ENCODE results near the gene DTX2. TPM values are rescaled to one million over a fixed set of nuclear protein-coding genes. Genes with fewer than 3 reads are reported as not detected.
"Not testable (repeated sequence)": the region's sequence is repeated elsewhere in the genome, so short reads cannot be mapped to it uniquely, and the experiment has no call there.

Gene DTX2
- polyA plus RNA-seq, 2 donors, result 46.2 to 171 TPM

GRCh38 chr7:76509931-76510877 is 48.7 kb downstream of the DTX2 start, which contains the start of gene UPK3B:
Gene UPK3B, plus strand, starts transcription at chr7:76510552. Its CDS starts 101 bp downstream, at chr7:76510653.
- Histone ChIP-seq H3K36me3 (ENCODE audit: control insufficient read depth in 2 of 2, insufficient read depth in 2 of 2, low read length in 1 of 2) (peaks cover under 1 to 12% of the 10 kb centered on the region in 2 donors), H3K4me1 (ENCODE audit: control insufficient read depth in 2 of 2, insufficient read depth in 2 of 2, low read length in 1 of 2) (peaks cover 0 to 11% of the 10 kb centered on the region in 2 donors), H3K9me3 (ENCODE audit: control insufficient read depth in 2 of 2, insufficient read depth in 1 of 2, low read depth in 1 of 2, low read length in 1 of 2) (no peaks in the 10 kb centered on the region), H3K27me3 (ENCODE audit: control insufficient read depth in 1 of 2, insufficient read depth in 2 of 2, low read length in 2 of 2) (no peaks in the 10 kb centered on the region), H3K4me3 (ENCODE audit: low read depth in 1 of 2, low read length in 2 of 2) (peak within 1 kb of the TSS; percentile 26 to 32), H3K27ac (ENCODE audit: low read depth in 2 of 2, low read length in 1 of 2) (peak within 1 kb of the TSS; percentile 58 to 63)
- WGBS, 2 donors, result 36 to 37% methylated on average over 20 of the region's 20 CpGs

- peaks cover 0 to 11% of the 10 kb centered on the region in 2 donors for H3K4me1 ChIP-seq (ENCODE audit: control insufficient read depth in 2 of 2, insufficient read depth in 2 of 2, low read length in 1 of 2)
- H3K27ac ChIP-seq (ENCODE audit: low read depth in 2 of 2, low read length in 1 of 2); H3K27me3 ChIP-seq (ENCODE audit: control insufficient read depth in 1 of 2, insufficient read depth in 2 of 2, low read length in 2 of 2); H3K9me3 ChIP-seq (ENCODE audit: control insufficient read depth in 2 of 2, insufficient read depth in 1 of 2, low read depth in 1 of 2, low read length in 1 of 2); H3K4me3 ChIP-seq (ENCODE audit: low read depth in 1 of 2, low read length in 2 of 2); H3K36me3 ChIP-seq (ENCODE audit: control insufficient read depth in 2 of 2, insufficient read depth in 2 of 2, low read length in 1 of 2): not testable (repeated sequence)
- WGBS, 2 donors, result 66 to 78% methylated on average over 9 to 17 of the region's 24 CpGs
Observed at GRCh38 chr7:76511200-76511910, 49.8 kb downstream of the DTX2 start.

DNA sequence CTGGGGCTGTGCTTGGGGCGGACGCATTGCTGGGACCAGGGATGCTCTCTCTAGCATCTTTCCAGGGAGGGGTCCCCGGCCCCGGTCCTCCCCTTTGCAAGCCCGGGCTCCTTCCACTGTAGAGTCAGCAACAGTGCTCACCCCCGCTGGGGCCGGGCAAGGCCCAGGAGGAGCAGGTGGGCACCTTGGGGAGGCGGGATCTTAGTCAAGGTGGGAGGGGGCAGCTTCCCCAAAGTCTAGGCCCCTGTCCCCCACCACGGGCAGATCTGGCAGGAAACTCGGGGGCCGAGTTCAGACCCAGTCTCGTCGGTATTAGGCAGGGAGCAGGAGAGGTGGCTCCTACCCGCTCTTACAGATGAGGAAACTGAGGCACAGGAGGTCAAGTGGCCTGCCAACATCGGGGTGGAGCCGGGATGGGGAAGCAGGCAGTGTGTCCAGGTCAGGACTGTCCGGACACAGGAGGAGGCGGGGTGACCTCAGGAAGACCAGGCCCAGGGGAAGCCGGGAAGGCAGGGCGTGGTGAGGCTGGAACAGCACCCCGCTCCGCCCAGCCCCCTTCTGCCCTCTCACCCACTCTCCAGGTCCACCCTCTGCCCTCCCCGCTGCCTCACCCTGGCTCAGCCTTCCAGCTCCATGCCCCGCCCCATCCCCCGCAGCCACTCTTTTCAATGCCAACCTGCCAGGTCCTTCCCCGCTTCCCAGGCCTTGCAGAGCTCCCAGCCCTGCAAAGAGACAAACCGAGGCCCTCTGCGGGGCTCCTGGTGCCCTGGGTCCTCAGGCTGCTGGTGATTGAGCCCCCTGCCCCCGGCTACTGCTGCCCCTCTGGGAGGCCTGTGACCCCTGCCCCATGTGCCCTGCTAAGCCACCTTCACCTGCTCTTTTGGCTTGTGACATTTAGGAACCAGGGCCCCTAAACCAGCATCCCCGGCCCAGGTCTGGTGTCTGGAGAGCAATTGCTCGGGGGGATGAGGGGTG is 50.7 kb downstream of the DTX2 start:
- H3K27ac ChIP-seq (ENCODE audit: low read depth in 2 of 2, low read length in 1 of 2); H3K9me3 ChIP-seq (ENCODE audit: control insufficient read depth in 2 of 2, insufficient read depth in 1 of 2, low read depth in 1 of 2, low read length in 1 of 2); H3K36me3 ChIP-seq (ENCODE audit: control insufficient read depth in 2 of 2, insufficient read depth in 2 of 2, low read length in 1 of 2); H3K4me3 ChIP-seq (ENCODE audit: low read depth in 1 of 2, low read length in 2 of 2); H3K27me3 ChIP-seq (ENCODE audit: control insufficient read depth in 1 of 2, insufficient read depth in 2 of 2, low read length in 2 of 2): not testable (repeated sequence)
- whole genome bisulfite sequencing, 2 donors, result 63 to 80% methylated on average over 3 to 16 of the region's 31 CpGs
- H3K4me1 ChIP-seq (ENCODE audit: control insufficient read depth in 2 of 2, insufficient read depth in 2 of 2, low read length in 1 of 2), result peaks cover 0 to 11% of the 10 kb centered on the region in 2 donors

DNA sequence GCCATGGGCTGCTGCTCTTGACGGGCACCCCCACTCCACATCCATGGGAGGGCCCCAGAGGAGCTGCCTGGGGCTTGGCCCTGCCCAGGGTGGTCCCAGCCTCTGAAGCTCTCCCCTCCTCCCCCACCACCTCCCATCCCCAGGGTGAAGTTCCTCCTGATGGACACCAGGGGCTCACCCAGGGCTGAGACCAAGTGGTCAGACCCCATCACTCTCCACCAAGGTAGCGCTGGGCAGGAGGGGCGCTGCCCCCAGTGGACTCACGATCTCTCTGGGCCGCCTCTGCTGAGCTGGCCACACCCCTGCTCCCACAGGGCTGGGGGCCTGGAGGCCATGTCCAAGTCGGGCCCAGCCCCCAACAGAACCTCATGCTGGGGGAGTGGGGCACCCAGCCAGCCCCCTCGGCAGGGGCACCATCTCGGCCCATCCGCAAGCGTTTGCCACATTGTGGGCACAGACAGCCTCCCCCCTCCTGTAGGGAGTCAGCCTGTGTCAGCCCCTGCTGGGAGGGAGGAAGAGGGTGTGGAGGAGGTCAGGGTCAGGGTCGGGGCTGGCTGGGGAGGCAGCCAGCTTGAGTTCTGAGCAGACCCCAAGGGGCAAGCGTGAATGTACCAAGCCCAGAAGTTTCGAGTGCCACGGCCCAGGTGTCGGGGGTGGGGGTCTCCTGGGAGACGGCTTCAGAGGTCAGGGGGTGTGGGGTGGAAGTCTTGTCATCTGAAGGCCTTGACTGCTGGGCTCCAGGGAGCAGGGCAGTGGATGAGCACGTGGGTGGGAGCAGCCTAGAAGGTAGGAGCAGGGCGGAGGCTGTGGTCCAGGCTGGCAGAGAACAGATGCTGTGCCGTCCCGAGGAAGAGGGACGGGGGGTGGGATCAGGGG is 51.7 kb downstream of the DTX2 start:
- Histone ChIP-seq H3K9me3 (ENCODE audit: control insufficient read depth in 2 of 2, insufficient read depth in 1 of 2, low read depth in 1 of 2, low read length in 1 of 2) (no peaks in the 10 kb centered on the region), H3K27ac (ENCODE audit: low read depth in 2 of 2, low read length in 1 of 2) (peak overlapping the region in 1 of 2 donors; percentile 18), H3K4me1 (ENCODE audit: control insufficient read depth in 2 of 2, insufficient read depth in 2 of 2, low read length in 1 of 2) (peaks cover 0 to 11% of the 10 kb centered on the region in 2 donors), H3K4me3 (ENCODE audit: low read depth in 1 of 2, low read length in 2 of 2) (no peak overlapping the region), H3K36me3 (ENCODE audit: control insufficient read depth in 2 of 2, insufficient read depth in 2 of 2, low read length in 1 of 2) (peaks cover 0 to 2% of the 10 kb centered on the region in 2 donors), H3K27me3 (ENCODE audit: control insufficient read depth in 1 of 2, insufficient read depth in 2 of 2, low read length in 2 of 2) (no peaks in the 10 kb centered on the region)
- 50 to 56% methylated on average over 21 of the region's 21 CpGs for WGBS, 2 donors

DNA sequence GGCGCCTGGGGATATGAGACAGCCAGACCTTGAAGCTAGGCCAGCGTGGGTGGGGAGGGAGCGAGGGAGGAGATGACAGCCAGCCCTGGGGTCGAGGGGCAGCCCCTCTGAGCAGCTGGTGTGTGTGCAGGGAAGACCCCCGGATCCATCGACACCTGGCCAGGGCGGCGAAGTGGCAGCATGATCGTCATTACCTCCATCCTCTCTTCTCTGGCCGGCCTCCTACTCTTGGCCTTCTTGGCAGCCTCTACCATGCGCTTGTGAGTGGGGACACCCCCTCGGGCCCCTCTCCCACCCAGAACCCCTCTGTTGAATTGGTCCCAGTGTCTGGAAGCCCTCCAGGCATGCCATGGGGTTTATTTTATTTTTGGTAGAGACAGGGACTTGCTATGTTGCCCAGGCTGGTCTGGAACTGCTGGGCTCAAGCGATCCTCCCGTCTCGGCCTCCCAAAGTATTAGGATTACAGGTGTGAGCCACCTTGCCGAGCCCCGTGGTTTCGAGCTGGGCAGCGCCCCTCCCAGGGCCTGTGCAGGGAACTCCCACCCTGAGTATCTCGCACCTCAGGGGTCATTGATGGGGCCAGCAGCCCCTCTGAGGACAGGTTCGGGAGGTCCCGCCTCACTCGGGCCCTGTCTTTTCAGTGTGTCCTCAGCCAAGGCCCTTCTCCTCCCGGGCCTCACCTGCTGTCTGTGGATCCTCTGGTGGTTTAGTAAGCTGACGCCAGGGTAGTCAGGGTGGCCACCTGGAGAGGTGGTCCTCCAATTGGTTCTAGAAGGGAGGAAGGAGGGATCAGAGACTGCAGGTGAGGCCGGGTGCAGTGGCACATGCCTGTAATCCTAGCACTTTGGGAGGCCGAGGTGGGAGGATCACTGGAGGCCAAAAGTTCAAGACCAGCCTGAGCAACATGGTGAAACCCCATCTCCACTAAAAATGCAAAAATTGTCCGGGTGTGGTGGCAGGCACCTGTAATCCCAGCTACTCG is 52.6 kb downstream of the DTX2 start:
- H3K27me3 ChIP-seq (ENCODE audit: control insufficient read depth in 1 of 2, insufficient read depth in 2 of 2, low read length in 2 of 2), result no peaks in the 10 kb centered on the region
- H3K27ac ChIP-seq (ENCODE audit: low read depth in 2 of 2, low read length in 1 of 2), result no peak overlapping the region
- WGBS, 2 donors, result 86 to 88% methylated on average over 28 to 29 of the region's 29 CpGs
- peaks cover 0 to 11% of the 10 kb centered on the region in 2 donors for H3K4me1 ChIP-seq (ENCODE audit: control insufficient read depth in 2 of 2, insufficient read depth in 2 of 2, low read length in 1 of 2)
- no peak overlapping the region for H3K4me3 ChIP-seq (ENCODE audit: low read depth in 1 of 2, low read length in 2 of 2)
- no peaks in the 10 kb centered on the region for H3K9me3 ChIP-seq (ENCODE audit: control insufficient read depth in 2 of 2, insufficient read depth in 1 of 2, low read depth in 1 of 2, low read length in 1 of 2)
- peaks cover 0 to 2% of the 10 kb centered on the region in 2 donors for H3K36me3 ChIP-seq (ENCODE audit: control insufficient read depth in 2 of 2, insufficient read depth in 2 of 2, low read length in 1 of 2)

DNA sequence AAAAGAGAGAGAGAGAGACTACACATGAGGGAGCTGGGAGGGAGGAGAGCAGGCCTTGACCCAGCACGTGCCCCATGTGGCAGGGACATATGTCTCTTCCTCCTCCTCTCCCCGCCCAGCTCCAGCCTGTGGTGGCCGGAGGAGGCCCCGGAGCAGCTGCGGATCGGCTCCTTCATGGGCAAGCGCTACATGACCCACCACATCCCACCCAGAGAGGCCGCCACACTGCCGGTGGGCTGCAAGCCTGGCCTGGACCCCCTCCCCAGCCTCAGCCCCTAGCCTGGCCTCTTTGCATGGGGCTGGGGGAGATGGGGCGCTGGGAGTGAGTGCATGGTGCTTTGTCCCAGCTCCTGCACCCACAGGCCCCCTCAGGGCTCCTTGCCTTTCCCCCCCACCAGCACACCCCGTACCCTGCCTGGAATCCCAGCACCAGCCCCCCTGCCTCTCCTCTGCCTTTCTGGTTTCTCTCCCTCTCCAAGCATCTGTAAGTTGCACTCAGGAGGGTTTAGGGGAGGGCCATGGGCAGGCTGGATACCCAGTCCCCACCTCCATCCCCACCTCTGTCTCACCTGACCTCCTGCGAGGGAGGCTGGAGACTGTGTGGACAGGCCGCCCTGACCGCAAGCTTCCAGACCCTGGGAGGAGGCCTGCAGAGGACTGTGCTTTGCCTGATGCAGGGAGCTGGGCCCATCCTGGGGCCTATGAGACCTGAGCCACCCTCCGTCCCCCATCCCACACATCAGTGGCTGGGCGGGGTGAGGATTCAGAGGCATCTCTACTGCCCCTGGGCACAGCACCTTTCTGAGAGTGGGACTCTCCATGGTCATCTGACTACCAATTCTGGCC is 53.6 kb downstream of the DTX2 start:
- no peak overlapping the region for H3K27ac ChIP-seq (ENCODE audit: low read depth in 2 of 2, low read length in 1 of 2)
- no peak overlapping the region for H3K4me3 ChIP-seq (ENCODE audit: low read depth in 1 of 2, low read length in 2 of 2)
- H3K27me3 ChIP-seq (ENCODE audit: control insufficient read depth in 1 of 2, insufficient read depth in 2 of 2, low read length in 2 of 2), result no peaks in the 10 kb centered on the region
- WGBS, 2 donors, result 87 to 92% methylated on average over 7 to 16 of the region's 16 CpGs
- H3K36me3 ChIP-seq (ENCODE audit: control insufficient read depth in 2 of 2, insufficient read depth in 2 of 2, low read length in 1 of 2), result peaks cover 0 to 2% of the 10 kb centered on the region in 2 donors
- H3K9me3 ChIP-seq (ENCODE audit: control insufficient read depth in 2 of 2, insufficient read depth in 1 of 2, low read depth in 1 of 2, low read length in 1 of 2), result no peaks in the 10 kb centered on the region
- H3K4me1 ChIP-seq (ENCODE audit: control insufficient read depth in 2 of 2, insufficient read depth in 2 of 2, low read length in 1 of 2), result peaks cover 0 to 9% of the 10 kb centered on the region in 2 donors

GRCh38 chr7:76515999-76516443 is 54.5 kb downstream of the DTX2 start:
- H3K27ac ChIP-seq (ENCODE audit: low read depth in 2 of 2, low read length in 1 of 2), result no peak overlapping the region
- H3K9me3 ChIP-seq (ENCODE audit: control insufficient read depth in 2 of 2, insufficient read depth in 1 of 2, low read depth in 1 of 2, low read length in 1 of 2), result no peaks in the 10 kb centered on the region
- H3K4me1 ChIP-seq (ENCODE audit: control insufficient read depth in 2 of 2, insufficient read depth in 2 of 2, low read length in 1 of 2), result peaks cover 0 to 5% of the 10 kb centered on the region in 2 donors
- H3K36me3 ChIP-seq (ENCODE audit: control insufficient read depth in 2 of 2, insufficient read depth in 2 of 2, low read length in 1 of 2), result peaks cover 0 to 2% of the 10 kb centered on the region in 2 donors
- no peaks in the 10 kb centered on the region for H3K27me3 ChIP-seq (ENCODE audit: control insufficient read depth in 1 of 2, insufficient read depth in 2 of 2, low read length in 2 of 2)
- no peak overlapping the region for H3K4me3 ChIP-seq (ENCODE audit: low read depth in 1 of 2, low read length in 2 of 2)
- 23 to 30% methylated on average over 27 to 32 of the region's 32 CpGs for WGBS, 2 donors
